ENCODE data around the gene OTOG. TPM values are rescaled to one million over a fixed set of nuclear protein-coding genes. Genes with fewer than 3 reads are reported as not detected.

Gene OTOG
- total RNA-seq, result 0.12 TPM

GRCh38 chr11:17547051-17547577, at the start of gene OTOG:
OTOG (plus strand) TSS chr11:17547259; CDS start chr11:17547373, 114 bp downstream.
- DNase-seq (ENCODE audit: low spot score), result no peak

- no peak for DNase-seq (ENCODE audit: low spot score)
These were observed 49.0 kb upstream of the OTOG start for GRCh38 chr11:17498058-17498457.

GRCh38 chr11:17498475-17498874, 48.6 kb upstream of the OTOG start:
- no peak for DNase-seq (ENCODE audit: low spot score)

GRCh38 chr11:17500673-17501072, 46.4 kb upstream of the OTOG start:
- DNase-seq (ENCODE audit: low spot score), result no peak

- no peak for DNase-seq (ENCODE audit: low spot score)
These were observed 44.4 kb upstream of the OTOG start for GRCh38 chr11:17502630-17503029.

GRCh38 chr11:17504330-17505107, 42.5 kb upstream of the OTOG start:
- DNase-seq (ENCODE audit: low spot score), result peak; percentile 83

GRCh38 chr11:17505146-17505545, 41.9 kb upstream of the OTOG start:
- DNase-seq (ENCODE audit: low spot score), result no peak

- no peak for DNase-seq (ENCODE audit: low spot score)
These were observed 40.7 kb upstream of the OTOG start for GRCh38 chr11:17506314-17506713.

GRCh38 chr11:17506942-17507341, 40.1 kb upstream of the OTOG start:
- DNase-seq (ENCODE audit: low spot score), result no peak

- no peak for DNase-seq (ENCODE audit: low spot score)
These were observed 39.3 kb upstream of the OTOG start for GRCh38 chr11:17507773-17508172.

GRCh38 chr11:17508306-17508705, 38.8 kb upstream of the OTOG start:
- DNase-seq (ENCODE audit: low spot score), result no peak

- no peak for DNase-seq (ENCODE audit: low spot score)
These were observed 38.3 kb upstream of the OTOG start for GRCh38 chr11:17508791-17509190.

- no peak for DNase-seq (ENCODE audit: low spot score)
These were observed 36.4 kb upstream of the OTOG start for GRCh38 chr11:17510507-17511206.

- no peak for DNase-seq (ENCODE audit: low spot score)
These were observed 35.5 kb upstream of the OTOG start for GRCh38 chr11:17511571-17511970.

GRCh38 chr11:17512101-17512500, 35.0 kb upstream of the OTOG start:
- DNase-seq (ENCODE audit: low spot score), result no peak

GRCh38 chr11:17513853-17514252, 33.2 kb upstream of the OTOG start:
- no peak for DNase-seq (ENCODE audit: low spot score)

- DNase-seq (ENCODE audit: low spot score), result no peak
These were observed 32.6 kb upstream of the OTOG start for GRCh38 chr11:17514476-17514875.

- no peak for DNase-seq (ENCODE audit: low spot score)
These were observed 31.4 kb upstream of the OTOG start for GRCh38 chr11:17515443-17516176.

GRCh38 chr11:17516551-17517150, 30.4 kb upstream of the OTOG start:
- DNase-seq (ENCODE audit: low spot score), result no peak

GRCh38 chr11:17517186-17517585, 29.9 kb upstream of the OTOG start:
- no peak for DNase-seq (ENCODE audit: low spot score)

- DNase-seq (ENCODE audit: low spot score), result no peak
These were observed 28.7 kb upstream of the OTOG start for GRCh38 chr11:17518366-17518765.
